GM23338 (cell line): ENCODE data around the gene BAMBI. TPM values are rescaled to one million over a fixed set of nuclear protein-coding genes. Genes with fewer than 3 reads are reported as not detected.

ENCODE experiments used
- ATAC-seq: fragments of 200-7000 bp; cut with Tn5 transposase; 3 replicates; pipeline ENCODE4 v1.9.1; 2020
- DNase-seq: peaks from one replicate; pipeline ENCODE4 v3.0.0-alpha.2; 2015; ENCODE audit warnings: low spot score
- H2AFZ ChIP-seq: fragments of 200-600 bp; sonication (generic); 2 replicates; pipeline ENCODE4 v1.8.0; 2016; ENCODE audit warnings: antibody characterized with exemption, mild to moderate bottlenecking, moderate library complexity
- H3F3A ChIP-seq: fragments of 200-600 bp; sonication (generic); replicated peaks from 2 replicates; pipeline ENCODE4 v1.8.0; 2017; ENCODE audit warnings: antibody characterized with exemption, mixed run types, low read depth
- H3K27ac ChIP-seq: fragments of 200-600 bp; sonication (generic); 2 replicates; pipeline ENCODE4 v1.6.1; 2016; ENCODE audit warnings: low read depth
- H3K27me3 ChIP-seq: fragments of 200-600 bp; sonication (generic); 2 replicates; pipeline ENCODE4 v1.8.0; 2016; ENCODE audit warnings: mild to moderate bottlenecking, mixed run types, moderate library complexity; ENCODE audit not compliant: insufficient read depth
- H3K36me3 ChIP-seq: fragments of 200-600 bp; sonication (generic); 2 replicates; pipeline ENCODE4 v1.8.0; 2016; ENCODE audit warnings: mild to moderate bottlenecking; ENCODE audit not compliant: insufficient read depth
- H3K4me1 ChIP-seq: fragments of 200-600 bp; sonication (generic); 2 replicates; pipeline ENCODE4 v1.8.0; 2016; ENCODE audit warnings: mild to moderate bottlenecking, moderate library complexity; ENCODE audit not compliant: insufficient read depth
- H3K4me2 ChIP-seq: fragments of 200-600 bp; sonication (generic); 2 replicates; pipeline ENCODE4 v1.7.1; 2017; ENCODE audit warnings: mixed run types
- H3K4me3 ChIP-seq: fragments of 200-600 bp; sonication (generic); 2 replicates; pipeline ENCODE4 v1.6.1; 2016; ENCODE audit warnings: mixed run types
- H3K79me2 ChIP-seq: fragments of 200-600 bp; sonication (generic); replicated peaks from 2 replicates; pipeline ENCODE4 v1.8.0; 2017; ENCODE audit warnings: mild to moderate bottlenecking; ENCODE audit not compliant: insufficient read depth
- H3K9me2 ChIP-seq: fragments of 200-600 bp; sonication (generic); 2 replicates; pipeline ENCODE4 v1.8.0; 2017; ENCODE audit not compliant: insufficient read depth
- H4K20me1 ChIP-seq: fragments of 200-600 bp; sonication (generic); replicated peaks from 2 replicates; pipeline ENCODE4 v1.8.0; 2017; ENCODE audit warnings: mild to moderate bottlenecking; ENCODE audit not compliant: insufficient read depth
- H3K27ac Mint-ChIP-seq: 2 replicates; pipeline ENCODE4 v1.8.0; 2020; ENCODE audit warnings: inconsistent platforms, mild to moderate bottlenecking, moderate library complexity, mixed read lengths
- H3K27me3 Mint-ChIP-seq: 3 replicates; pipeline ENCODE4 v1.8.0; 2022; ENCODE audit warnings: low read depth, mild to moderate bottlenecking, moderate library complexity, mixed read lengths, inconsistent platforms; ENCODE audit not compliant: insufficient read depth, poor library complexity
- H3K36me3 Mint-ChIP-seq: 3 replicates; pipeline ENCODE4 v1.8.0; 2021; ENCODE audit warnings: low read depth, mild to moderate bottlenecking, inconsistent platforms, moderate library complexity, mixed read lengths
- H3K4me1 Mint-ChIP-seq: 3 replicates; pipeline ENCODE4 v1.8.0; 2020; ENCODE audit warnings: mild to moderate bottlenecking, inconsistent platforms, mixed read lengths
- H3K4me3 Mint-ChIP-seq: 3 replicates; pipeline ENCODE4 v1.8.0; 2021; ENCODE audit warnings: moderate library complexity, mild to moderate bottlenecking, inconsistent platforms, mixed read lengths
- H3K9me3 Mint-ChIP-seq: 3 replicates; pipeline ENCODE4 v1.8.0; 2020; ENCODE audit warnings: moderate library complexity, mild to moderate bottlenecking, inconsistent platforms, mixed read lengths
- CREB1 ChIP-seq: fragments of 250-450 bp; sonication (Bioruptor Pico); IDR thresholded peaks from 2 replicates; pipeline ENCODE4 v1.5.0; 2020; ENCODE audit warnings: low read depth, mild to moderate bottlenecking, moderate library complexity
- CTCF ChIP-seq, 2 experiments: fragments of 200-600 bp in 1 of 2; sonication (generic) in 1 of 2; conservative IDR thresholded peaks; 2 replicates each; pipeline versions ENCODE4 v1.5.1 to v1.6.1; 2016 to 2017; ENCODE audit warnings: antibody characterized with exemption in 2 of 2, low read depth in 2 of 2, mild to moderate bottlenecking in 2 of 2, moderate library complexity in 1 of 2
- ETS1 ChIP-seq: IDR thresholded peaks from 2 replicates; pipeline ENCODE4 v1.6.1; 2016; ENCODE audit warnings: antibody characterized with exemption
- EZH2 ChIP-seq: fragments of 200-600 bp; sonication (generic); IDR thresholded peaks from one replicate; pipeline ENCODE4 v1.8.0; 2017; ENCODE audit warnings: antibody characterized with exemption, mild to moderate bottlenecking, low read depth; ENCODE audit not compliant: unreplicated experiment
- EZH2phosphoT487 ChIP-seq: fragments of 200-600 bp; sonication (generic); IDR thresholded peaks from one replicate; pipeline ENCODE4 v1.8.1; 2018; ENCODE audit warnings: antibody characterized with exemption; ENCODE audit not compliant: unreplicated experiment
- JUNB ChIP-seq: IDR thresholded peaks from one replicate; pipeline ENCODE4 v1.6.1; 2016; ENCODE audit warnings: antibody characterized with exemption; ENCODE audit not compliant: unreplicated experiment
- NANOG ChIP-seq: IDR thresholded peaks from 2 replicates; pipeline ENCODE4 v1.6.1; 2016; ENCODE audit warnings: antibody characterized with exemption, borderline replicate concordance
- POLR2AphosphoS5 ChIP-seq: IDR thresholded peaks from 2 replicates; pipeline ENCODE4 v1.6.1; 2016; ENCODE audit warnings: antibody characterized with exemption, low read depth
- REST ChIP-seq: IDR thresholded peaks from one replicate; pipeline ENCODE4 v1.6.1; 2018; ENCODE audit warnings: antibody characterized with exemption; ENCODE audit not compliant: unreplicated experiment
- STAT1 ChIP-seq: IDR thresholded peaks from one replicate; pipeline ENCODE4 v1.6.1; 2016; ENCODE audit warnings: antibody characterized with exemption; ENCODE audit not compliant: unreplicated experiment
- ZNF114 ChIP-seq: fragments of 250-450 bp; sonication (Bioruptor Pico); IDR thresholded peaks from 2 replicates; pipeline ENCODE4 v1.5.0; 2020; ENCODE audit warnings: mild to moderate bottlenecking, moderate library complexity
- ZNF331 ChIP-seq: fragments of 250-450 bp; sonication (Bioruptor Pico); IDR thresholded peaks from 2 replicates; pipeline ENCODE4 v1.5.0; 2020; ENCODE audit warnings: low read depth, mild to moderate bottlenecking, moderate library complexity
- ZNF462 ChIP-seq: fragments of 250-450 bp; sonication (Bioruptor Pico); IDR thresholded peaks from 2 replicates; pipeline ENCODE4 v1.5.0; 2020; ENCODE audit warnings: mild to moderate bottlenecking, moderate library complexity
- polyA plus RNA-seq: library from polyadenylated mRNA; unstranded; fragments of >200 nt; fragmentation: Nextera tagmentation; extraction: Ambion mirVana; gene quantifications from 2 replicates; pipeline ENCODE4 v1.2.1, GENCODE V29; 2016
- total RNA-seq: library from RNA; depleted of rRNA; stranded (reverse); fragments of >200 nt; shearing (Covaris generic); gene quantifications from 2 replicates; pipeline ENCODE4 v1.2.3, GENCODE V29; 2014

Gene BAMBI
- total and polyA plus RNA-seq, 2 experiments from 2014 or later, result 20.1 to 37.5 TPM

- no peaks in the 10 kb centered on the region for H3K9me3 Mint-ChIP-seq
- H3K4me1 Mint-ChIP-seq, result no peaks in the 10 kb centered on the region
- no peaks in the 10 kb centered on the region for H3K27me3 ChIP-seq
- no peak overlapping the region for H3K4me3 ChIP-seq
- no peaks in the 10 kb centered on the region for H3F3A ChIP-seq
- H3K27me3 Mint-ChIP-seq, result peaks cover 10% of the 10 kb centered on the region
- no peak overlapping the region for H3K4me2 ChIP-seq
- H2AFZ ChIP-seq, result peak overlapping the region; percentile 43
- no peaks in the 10 kb centered on the region; the same call in 1 of the 2 replicates for H3K4me1 ChIP-seq
- no peaks in the 10 kb centered on the region for H3K79me2 ChIP-seq
- no peaks in the 10 kb centered on the region; the same call in 1 of the 2 replicates for H3K9me2 ChIP-seq
- H3K27ac Mint-ChIP-seq, result no peak overlapping the region
- no peak overlapping the region for H3K4me3 Mint-ChIP-seq
- no peak overlapping the region for H3K27ac ChIP-seq
- DNase-seq, result no peak
- TF ChIP-seq EZH2phosphoT487 (no peak), ZNF114 (no peak), ETS1 (no peak), STAT1 (no peak), ZNF331 (no peak), JUNB (no peak), ZNF462 (CRISPR knock-in tag) (no peak), CTCF (conservative IDR thresholded peaks at IDR 0.05; ENCODE audit: low read depth in 2 of 2) (no peak), REST (no peak), POLR2AphosphoS5 (no peak), CREB1 (CRISPR knock-in tag) (no peak), NANOG (no peak), EZH2 (no peak)
- H3K36me3 Mint-ChIP-seq, result no peaks in the 10 kb centered on the region
- H4K20me1 ChIP-seq, result no peaks in the 10 kb centered on the region
- H3K36me3 ChIP-seq, result no peaks in the 10 kb centered on the region
- ATAC-seq, result no peak
These were observed 27.3 kb downstream of the BAMBI start for GRCh38 chr10:28704464-28705161.
